OCI-LY7 (cell line): ENCODE results near the gene CTNNA2.

Source experiments
- CTCF ChIP-seq: fragments of 200-600 bp; sonication (generic); conservative IDR thresholded peaks from 2 replicates; pipeline ENCODE4 v1.5.1; 2014; ENCODE audit warnings: mild to moderate bottlenecking, antibody characterized with exemption, low read length, moderate library complexity, mixed read lengths
- EZH2phosphoT487 ChIP-seq: fragments of 200-600 bp; sonication (generic); IDR thresholded peaks from 2 replicates; pipeline ENCODE4 v1.6.1; 2018; ENCODE audit warnings: low read depth, borderline replicate concordance, mild to moderate bottlenecking, mixed run types, antibody characterized with exemption, low read length, moderate library complexity, mixed read lengths

DNA sequence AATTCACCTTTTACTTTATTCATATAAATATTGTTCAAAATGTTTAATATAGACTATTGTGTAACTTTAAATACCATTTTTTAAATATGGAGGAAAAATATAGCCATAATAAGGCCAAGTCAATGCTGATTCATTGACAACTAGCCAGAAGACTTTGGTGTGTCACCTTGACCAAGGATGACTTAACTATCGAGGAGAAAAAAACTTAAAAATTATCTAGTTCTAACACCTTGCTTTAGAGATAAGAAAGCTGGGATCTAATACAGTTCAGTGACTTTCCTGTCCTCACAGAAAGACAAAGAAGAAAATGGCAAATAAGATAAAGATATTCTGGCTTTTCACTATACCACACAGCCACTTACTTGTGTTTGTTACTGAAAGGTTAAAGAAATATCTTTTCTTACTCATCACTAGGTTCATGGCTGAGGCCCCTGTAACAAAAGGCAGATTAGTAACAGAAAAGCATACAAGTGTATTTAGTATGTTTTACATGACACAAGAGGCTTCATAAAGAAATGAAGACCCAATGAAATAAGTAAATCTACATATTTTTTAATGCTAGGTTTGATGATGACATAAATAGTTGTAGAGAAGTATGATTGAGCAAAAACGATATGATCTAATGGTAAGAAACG is 857.6 kb downstream of the CTNNA2 start:
- TF ChIP-seq CTCF: no peak
- no peak for TF ChIP-seq EZH2phosphoT487
